GM18867 (cell line): ENCODE results near the gene ATP6V1F.

ENCODE experiments used
- ATAC-seq: cut with Tn5 transposase; IDR thresholded peaks from one replicate; pipeline ENCODE4 v1.9.1; 2021; ENCODE audit warnings: mild to moderate bottlenecking, moderate library complexity; ENCODE audit not compliant: unreplicated experiment

ATP6V1F gene, protein sequence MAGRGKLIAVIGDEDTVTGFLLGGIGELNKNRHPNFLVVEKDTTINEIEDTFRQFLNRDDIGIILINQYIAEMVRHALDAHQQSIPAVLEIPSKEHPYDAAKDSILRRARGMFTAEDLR

DNA sequence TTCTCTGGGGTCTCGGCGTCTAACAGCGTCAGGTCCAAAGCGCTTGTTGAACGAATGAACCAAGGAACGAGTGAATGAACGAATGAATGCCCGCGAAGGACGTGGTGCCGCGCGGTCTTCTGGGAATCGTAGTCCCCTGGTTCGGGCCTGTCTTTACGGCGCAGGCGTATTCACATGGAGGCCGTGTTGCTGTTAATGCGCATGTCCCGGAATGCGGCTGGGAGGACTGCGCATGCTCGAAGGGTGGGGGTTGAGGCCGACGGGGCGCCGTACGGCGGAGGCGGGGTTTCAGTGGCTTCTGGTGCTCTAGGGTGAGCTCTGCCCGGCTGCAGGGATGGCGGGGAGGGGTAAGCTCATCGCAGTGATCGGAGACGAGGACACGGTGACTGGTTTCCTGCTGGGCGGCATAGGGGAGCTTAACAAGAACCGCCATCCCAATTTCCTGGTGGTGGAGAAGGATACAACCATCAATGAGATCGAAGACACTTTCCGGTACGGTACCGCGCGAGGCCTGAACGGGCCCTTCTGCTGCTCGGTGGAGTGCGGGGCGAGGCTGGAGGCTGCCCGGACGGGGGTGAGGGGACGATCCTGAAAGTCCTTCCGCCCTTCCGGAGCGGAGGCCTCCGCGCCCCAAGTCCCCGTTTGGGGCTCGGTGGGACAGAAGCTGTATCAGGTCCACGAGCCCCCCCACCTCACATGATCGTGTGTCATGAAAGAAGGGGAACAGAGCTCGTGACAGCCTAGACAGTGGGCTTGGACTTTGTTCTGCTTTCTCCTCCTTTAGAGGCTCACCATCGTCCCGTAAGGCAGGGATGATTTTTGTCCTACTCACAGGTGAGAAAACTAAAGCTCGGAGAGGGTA lies at the start of gene ATP6V1F:
Gene ATP6V1F (plus strand): TSS at position 286 of the 862 bp plus-strand sequence. CDS start 49 bp downstream, at position 335.
- ATAC-seq = peak; percentile 89

DNA sequence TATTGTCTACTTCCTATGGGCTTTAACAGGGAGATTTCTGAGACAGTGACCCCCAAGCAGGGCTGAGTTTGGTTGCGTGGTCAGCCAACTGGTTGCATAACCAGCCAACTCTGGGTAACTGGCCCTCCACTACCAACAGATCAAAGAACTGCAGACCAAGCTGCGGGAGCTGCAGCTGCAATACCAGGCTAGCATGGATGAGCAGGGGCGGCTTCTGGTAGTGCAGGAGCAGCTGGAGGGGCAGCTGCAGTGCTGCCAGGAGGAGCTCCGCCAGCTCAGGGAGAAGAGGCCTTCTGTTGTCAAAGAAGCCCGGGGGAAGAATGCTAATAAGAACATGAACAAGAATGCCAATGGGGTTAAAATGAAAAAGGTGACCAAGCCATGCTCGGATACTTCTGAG lies 48.2 kb upstream of the ATP6V1F start:
- no peak for ATAC-seq

DNA sequence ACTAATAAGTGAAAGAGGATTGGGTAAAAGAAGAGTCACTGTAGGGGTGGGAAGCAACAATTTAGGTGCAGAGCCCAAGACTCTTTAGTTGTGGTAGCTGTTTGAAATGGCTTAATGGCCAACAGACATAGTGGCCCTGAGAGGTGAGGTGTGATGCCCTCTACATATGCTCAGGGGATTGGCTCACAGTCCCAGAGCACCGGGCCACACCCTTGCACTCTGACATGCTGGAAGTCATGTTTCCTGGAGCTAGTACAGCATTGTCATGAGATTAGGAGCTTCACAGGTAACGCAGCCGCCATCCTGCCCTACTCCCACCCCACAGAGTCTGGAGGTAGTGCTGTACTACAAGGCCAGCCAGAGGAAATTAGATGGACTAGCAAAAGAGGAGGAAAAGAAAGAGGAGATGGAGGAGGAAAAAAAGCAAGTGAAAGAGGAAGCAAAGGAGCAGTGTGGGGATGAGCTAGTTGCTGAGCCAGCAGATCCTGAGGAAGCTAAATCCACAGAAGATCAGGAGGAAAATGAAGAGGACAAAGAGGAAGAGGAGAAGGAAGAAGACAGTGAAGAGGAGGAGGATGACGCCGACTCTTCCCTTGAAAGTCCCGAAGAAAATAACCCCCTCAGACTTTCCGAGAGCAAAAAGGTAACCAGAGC lies 47.2 kb upstream of the ATP6V1F start:
- ATAC-seq = no peak

DNA sequence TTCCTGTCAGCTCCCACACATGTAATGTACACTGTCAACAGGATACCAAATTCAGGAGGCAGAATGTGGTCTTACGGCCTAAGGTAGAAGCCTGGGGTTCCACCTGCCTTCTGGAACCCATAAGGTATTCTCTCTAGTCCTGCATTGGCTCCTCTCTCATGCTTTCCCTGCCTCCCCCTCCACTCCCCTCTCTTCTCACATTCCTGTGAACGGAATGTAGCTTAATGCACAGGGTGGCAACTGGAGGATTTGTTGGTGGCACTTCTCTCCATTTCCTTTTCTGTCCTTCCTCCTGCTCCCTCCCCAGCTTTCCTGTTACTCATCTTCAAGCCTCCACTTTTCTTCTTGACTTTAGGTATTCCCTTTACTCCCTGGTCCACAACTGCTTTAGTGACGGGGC lies 44.0 kb upstream of the ATP6V1F start:
- no peak for ATAC-seq

DNA sequence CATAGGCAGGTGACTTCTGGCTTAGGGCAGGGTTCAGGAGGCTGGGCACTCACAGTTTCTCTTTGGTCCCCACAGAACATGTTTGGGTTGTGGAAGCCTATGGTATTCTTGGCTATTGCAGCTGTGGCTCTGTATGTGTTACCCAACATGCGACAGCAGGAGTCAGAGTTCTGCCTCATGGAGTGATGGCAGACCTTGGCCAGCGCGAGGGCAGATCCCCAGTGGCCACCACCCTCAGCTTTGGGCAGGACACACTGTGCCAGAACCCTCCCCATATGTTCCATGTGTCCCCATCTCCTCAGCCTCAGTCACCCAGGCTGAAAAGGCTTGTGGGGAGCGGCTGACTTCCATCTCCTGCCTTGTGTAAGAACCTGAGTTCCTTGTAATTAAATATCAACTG lies 40.9 kb upstream of the ATP6V1F start:
- ATAC-seq = no peak

DNA sequence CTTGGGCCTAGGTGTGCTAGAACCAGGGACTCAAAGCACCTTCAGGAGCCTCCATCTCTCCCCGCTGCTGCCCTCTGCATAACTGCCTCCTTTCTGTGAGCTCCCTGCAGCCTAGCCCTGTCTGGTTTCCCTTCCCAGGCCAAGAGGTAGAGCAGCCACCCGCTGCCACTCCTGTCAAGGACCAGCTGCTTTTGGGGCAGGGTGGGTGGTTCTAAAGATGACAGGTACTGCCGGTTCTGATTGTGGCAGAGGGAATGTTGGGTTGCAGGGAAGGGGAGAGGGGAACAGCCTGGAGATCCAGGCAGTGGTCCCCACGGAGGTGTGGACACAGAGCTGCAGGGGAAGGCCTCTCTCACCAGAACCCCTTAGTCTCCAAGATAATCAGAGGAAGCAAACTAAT lies 36.1 kb upstream of the ATP6V1F start:
- ATAC-seq = no peak

DNA sequence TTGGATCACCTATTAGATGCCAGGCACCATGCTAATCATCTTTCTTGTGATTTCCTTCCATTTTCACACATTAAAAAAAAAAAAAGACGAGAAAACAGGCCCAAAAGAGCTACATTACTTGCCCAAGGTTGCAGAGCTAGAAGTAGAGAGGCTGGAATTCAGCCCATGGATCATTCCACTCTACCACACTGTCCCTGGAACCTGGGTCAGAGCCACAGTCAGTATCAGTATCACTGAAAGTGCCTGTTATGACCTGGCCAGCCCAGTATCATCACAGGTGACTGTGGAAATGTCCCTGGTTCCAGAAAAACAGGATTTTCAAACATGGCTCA lies 35.8 kb upstream of the ATP6V1F start:
- ATAC-seq = no peak

DNA sequence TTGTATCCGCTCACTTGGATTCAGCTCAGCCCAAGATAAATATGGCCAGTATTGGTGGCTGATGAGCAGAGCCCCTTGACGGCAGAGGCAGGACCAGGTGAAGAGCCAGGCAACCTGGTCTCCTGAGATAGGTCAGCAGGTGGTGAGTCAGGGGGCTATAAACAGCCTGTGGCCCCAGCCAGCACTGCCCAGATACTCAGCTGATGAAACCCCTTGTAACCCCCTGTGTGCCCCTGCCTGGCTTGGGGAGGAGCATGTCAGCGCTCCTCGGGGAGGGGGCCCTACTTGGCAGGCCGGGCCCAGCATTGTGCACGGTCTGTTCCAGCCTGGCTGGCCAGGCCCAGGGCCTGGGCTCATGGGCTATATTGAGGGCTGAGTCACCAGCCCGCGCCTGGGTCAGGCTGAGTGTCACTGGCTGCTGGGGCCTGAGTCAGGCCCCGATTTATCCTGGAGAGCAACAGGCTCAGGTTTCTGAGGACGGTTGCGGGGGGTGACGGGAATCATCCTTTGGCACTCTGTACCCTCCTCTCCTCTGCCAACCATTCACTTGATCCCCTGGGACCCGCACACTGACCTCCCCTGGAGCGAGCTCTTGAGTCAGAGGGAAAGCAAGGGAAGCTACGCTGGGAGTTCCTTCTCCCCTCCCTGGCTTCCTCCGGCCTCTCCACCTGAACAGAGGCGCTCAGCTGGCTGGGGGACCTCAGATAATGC lies 35.3 kb upstream of the ATP6V1F start:
- ATAC-seq = no peak

DNA sequence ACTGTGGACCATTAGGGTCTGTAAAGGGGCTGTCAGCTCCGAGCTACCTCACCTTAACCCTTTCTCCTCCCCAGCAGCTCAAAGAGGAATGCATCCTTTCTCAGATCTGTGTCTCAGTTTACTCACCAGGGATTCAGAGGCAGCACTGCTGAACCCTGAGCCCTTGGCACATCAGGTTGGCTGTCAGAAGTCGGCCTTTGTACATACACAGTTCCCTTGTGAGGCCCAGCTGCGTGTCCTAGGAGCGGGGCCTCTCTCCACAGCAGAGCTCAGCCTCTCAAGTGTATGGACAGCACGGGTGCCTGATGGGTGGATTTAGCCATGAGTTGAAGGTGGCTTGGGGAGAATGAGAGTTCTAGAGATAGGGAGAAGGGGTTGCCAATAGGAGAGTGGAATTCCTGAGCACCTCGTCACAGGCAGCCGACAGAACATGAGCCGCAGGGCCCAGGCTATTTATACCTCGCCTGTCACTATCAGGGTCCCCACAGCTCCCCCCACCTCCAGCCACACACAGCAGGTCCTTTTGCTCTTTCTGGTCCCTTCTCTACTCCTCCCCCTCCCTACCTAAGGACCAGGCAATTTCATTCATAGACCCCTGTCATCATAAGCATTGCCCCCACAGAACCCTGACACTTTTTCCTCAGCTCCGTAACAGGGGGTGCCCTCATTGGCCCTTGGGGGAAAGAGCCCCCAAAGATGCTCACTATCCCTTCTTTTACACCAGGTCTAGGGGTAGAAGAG lies 34.5 kb upstream of the ATP6V1F start:
- no peak for ATAC-seq

DNA sequence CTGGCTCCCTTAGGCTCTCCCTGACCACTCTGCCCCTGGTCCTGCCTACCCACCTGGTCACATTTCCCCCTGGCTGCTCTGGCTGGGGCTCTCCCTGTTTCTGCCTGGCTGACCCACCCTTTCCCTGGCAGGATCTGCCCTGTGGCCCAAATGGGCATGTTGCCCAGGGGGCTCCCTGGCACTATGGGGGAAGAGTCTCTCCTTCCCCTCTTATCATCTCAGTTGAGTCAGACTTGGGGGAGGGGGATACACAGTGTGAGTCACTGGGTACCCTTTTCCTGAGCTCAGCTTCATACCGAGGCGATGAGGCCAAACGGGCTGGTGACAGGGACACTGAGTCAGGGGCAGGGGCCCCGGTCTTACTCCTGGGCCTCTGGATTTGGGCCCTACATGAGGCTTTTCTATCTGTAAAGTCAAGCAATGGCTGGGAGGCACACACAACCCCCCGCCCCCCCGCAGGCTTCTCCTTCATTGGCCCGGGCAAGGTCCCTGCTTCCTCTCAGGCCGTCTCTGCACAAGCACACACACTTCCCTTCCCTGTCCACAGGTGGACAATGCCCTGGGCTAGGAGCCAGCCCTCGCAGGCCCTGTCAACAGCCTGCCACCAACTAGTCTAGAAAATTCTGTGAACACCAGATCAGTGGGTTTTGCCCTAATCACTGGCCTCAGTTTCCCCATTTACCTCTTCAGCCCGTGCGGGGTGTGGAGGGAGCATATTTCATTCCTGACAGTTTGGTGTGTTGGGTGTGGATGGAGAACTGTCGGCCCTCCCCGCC lies 33.1 kb upstream of the ATP6V1F start:
- ATAC-seq = no peak

DNA sequence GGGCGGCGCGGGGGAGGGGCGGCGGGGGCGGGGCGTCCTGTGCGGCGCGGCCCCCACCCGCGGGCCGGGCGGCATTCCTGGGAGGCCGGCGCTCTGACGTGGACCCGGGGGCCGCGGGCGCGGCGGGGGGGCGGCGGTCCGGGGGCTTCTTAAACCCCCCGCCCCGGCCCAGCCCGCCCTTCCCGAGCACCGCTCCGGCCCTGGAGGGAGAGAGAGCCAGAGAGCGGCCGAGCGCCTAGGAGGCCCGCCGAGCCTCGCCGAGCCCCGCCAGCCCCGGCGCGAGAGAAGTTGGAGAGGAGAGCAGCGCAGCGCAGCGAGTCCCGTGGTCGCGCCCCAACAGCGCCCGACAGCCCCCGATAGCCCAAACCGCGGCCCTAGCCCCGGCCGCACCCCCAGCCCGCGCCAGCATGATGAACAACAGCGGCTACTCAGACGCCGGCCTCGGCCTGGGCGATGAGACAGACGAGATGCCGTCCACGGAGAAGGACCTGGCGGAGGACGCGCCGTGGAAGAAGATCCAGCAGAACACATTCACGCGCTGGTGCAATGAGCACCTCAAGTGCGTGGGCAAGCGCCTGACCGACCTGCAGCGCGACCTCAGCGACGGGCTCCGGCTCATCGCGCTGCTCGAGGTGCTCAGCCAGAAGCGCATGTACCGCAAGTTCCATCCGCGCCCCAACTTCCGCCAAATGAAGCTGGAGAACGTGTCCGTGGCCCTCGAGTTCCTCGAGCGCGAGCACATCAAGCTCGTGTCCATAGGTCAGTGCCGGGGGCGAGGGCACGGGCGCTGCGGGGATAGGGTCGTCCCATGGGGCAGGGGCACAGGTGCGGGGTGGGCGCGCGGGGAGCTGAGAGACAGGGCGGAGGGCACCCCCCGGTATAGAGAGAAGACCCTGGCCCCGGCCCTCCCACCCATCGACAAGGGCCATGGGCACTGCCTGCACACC lies 32.2 kb upstream of the ATP6V1F start, which contains the start of gene FLNC:
Gene FLNC (plus strand): TSS at position 176 of the 947 bp plus-strand sequence. CDS start 232 bp downstream, at position 408.
- ATAC-seq = no peak

DNA sequence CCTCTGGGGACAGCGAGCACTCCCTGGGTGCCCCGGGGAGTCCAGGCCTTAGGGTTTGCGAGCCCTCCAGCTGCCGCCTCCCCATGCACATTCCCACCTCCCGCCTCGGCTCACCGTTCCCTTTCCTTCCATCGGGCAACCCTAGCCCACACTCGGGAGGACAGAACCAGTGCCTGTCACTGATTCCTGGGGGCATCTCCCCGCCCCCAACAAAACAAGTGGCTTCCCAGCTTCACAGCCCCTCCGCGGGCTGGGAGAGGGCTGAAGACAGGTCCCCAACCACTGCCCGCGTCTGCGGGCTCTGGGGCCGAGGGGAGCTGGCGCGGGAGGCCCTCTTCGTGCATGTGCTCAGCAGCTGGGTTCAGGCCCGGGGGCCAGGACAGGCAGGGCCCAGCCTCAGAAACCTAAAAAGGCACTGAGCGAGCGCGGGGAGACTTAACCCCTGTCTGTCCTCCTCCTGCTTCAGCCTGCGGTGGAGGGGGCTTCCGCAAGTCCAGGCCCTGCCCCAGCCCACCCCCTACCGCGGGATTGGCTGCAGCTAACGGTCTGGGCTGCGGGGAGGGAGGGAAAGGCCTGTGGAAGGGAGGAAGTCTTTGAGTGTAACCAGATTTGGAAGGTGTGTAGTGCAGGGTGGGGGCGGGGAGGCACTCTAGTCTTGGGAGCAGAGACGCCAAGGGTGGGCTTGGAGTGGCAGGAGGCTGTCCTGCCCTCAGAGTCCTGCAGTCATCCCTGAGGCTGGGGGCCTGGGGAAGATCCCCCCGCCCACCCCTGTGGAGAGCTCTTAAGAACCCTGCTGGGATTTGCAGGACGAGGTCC lies 31.3 kb upstream of the ATP6V1F start:
- no peak for ATAC-seq

DNA sequence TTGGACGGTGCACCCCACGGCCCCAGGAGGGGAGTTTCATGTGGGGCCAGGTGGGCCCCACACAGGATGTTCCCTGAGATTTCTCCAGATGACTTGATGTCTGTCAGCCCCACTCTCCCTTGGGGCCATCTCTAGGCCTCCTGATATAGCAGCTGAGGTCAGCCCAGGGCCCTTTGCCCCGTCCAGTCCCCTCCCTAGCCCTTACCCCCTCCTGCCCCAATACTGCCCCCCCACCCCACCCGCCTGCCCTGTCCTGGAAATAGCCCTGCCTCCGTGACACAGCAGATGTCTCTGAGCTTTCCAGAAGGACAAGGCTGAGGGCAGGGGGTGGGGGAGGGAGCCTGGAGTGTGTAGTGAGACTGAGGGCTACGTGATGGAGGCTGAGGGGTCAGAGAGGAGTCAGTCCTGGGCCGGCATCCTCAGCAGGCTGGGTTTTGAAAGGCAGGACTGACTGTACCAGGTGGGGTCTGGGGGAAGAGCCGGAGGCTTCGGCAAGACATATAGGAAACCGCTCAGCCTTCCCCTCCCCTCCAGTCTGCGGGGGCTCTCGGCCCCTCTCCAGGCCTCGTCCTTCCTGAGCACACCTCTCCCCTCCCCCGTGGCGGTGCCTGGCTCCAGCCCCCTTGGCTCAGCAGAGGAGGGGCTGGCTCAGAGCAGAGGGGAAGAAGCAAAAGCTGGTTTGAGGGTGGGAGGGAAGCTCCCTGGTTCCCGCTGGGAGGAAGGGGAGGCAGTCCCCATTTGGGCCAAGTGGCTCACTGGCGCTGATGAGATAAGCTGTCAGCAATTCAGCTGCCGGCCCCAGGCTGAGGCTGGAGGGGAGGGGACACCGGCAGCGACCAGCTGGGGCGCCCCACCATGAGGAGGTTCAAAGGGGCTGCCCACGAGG lies 30.4 kb upstream of the ATP6V1F start:
- no peak for ATAC-seq

DNA sequence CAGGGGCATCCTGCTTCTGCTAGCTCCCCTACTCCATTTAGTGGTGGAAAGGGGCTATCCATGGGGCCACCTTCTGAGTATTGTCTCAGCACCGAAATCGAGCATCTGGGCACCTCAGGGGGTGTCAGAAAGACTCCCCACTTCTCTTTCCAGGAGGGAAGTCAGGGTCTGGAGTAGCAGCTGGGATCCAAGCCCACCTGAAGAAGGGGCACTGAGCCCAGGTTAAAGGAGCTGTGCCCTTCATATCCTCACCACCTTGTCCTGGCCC lies 29.8 kb upstream of the ATP6V1F start:
- no peak for ATAC-seq

DNA sequence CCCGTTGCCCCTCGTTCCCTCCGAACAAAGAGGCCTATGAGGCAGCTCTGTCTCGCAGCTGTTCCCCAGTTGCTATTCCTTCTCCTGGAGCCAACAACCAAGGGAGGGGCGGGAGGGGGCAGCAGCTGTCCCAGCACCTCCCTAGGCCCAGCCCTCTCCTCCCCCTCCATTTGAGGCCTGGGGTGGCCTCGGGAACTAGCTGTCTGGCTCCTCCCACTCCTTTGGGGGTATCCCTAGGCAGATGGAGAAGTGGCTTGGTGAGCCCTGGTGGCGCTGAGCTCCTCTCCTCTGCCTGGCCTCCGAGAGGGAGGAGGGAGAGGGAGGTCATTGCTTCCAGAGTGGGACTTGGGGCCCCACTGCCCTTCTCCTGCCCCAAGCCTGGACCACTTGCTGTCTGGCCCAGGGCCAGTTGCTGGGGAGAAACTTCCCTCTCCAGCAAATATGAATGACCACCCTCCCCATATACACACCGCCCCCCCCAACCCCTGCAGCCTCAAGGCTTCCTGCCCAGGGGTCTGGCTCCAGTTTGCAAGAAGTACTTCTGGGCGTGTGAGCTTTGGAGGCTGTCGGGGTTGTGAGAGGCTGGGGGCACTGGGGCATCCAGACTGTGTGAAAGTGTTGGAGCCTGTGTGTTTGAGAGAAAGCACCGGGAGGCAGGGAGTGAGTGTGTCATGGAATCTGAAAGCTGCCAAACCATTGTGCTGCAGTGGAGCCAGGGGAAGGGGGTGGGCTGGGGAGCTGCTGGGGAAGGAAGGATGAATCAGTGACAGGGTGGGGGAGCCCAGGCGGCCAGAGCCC lies 29.3 kb upstream of the ATP6V1F start:
- no peak for ATAC-seq

DNA sequence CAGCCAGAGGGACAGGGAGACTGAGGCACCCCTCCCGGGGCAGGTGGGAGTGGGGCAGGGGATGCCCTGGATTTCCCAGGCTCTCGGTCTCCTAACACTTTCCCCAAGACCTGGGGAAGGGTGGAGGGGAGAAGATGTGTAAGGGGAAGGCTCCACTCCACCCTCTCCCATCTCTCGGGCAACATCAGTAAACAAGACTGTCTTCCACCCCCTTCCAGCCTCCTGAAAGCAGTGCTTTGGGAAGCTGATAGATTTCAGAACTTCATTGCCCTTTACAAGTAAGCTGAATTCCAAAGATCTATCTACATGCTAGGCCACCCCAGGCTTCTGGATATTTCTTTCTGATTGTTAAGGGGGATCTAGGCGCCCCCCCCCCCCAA lies 28.7 kb upstream of the ATP6V1F start:
- no peak for ATAC-seq
